Activated CD8-positive, alpha-beta memory T cell treated with anti-CD3 and anti-CD28 coated beads, Interleukin-2, amount 10 ng/mL, durations not matched to agents 7 days and 5 days (primary cell): ENCODE measurements around the gene DNAH7. TPM values are rescaled to one million over a fixed set of nuclear protein-coding genes. Genes with fewer than 3 reads are reported as not detected.
"Not testable (repeated sequence)": the region's sequence is repeated elsewhere in the genome, so short reads cannot be mapped to it uniquely, and the experiment has no call there.

ENCODE experiments used
- ATAC-seq: fragments of 150-1000 bp; cut with Tn5 transposase; one replicate; pipeline ENCODE4 v1.10.0; 2021; ENCODE audit warnings: moderate library complexity
- CTCF ChIA-PET: fragments of 350-600 bp; sonication (Branson Sonifier 250); formaldehyde crosslinking; loops from one replicate; lab custom pipeline; 2021; ENCODE audit warnings: antibody characterized with exemption; lab: Charles Lee
- DNase-seq: peaks from one replicate; pipeline ENCODE4 v3.0.0-alpha.2; 2020
- H3K27ac Mint-ChIP-seq: one replicate; pipeline ENCODE4 v1.8.0; 2021; ENCODE audit warnings: mild to moderate bottlenecking, mixed read lengths
- H3K27me3 Mint-ChIP-seq: one replicate; pipeline ENCODE4 v1.8.0; 2021; ENCODE audit warnings: mixed read lengths
- H3K36me3 Mint-ChIP-seq: one replicate; pipeline ENCODE4 v1.8.0; 2021; ENCODE audit warnings: mild to moderate bottlenecking, mixed read lengths
- H3K4me1 Mint-ChIP-seq: one replicate; pipeline ENCODE4 v1.8.0; 2021; ENCODE audit warnings: mixed read lengths
- H3K4me3 Mint-ChIP-seq: one replicate; pipeline ENCODE4 v1.8.0; 2021; ENCODE audit warnings: mild to moderate bottlenecking, moderate library complexity, mixed read lengths
- H3K9me3 Mint-ChIP-seq: one replicate; pipeline ENCODE4 v1.8.0; 2022; ENCODE audit warnings: low read depth, mixed read lengths
- total RNA-seq, 2 experiments: library from RNA; stranded (reverse); gene quantifications; one replicate each; pipeline ENCODE4 v1.2.3, GENCODE V29; 2021

Gene DNAH7
- total RNA-seq, 2 experiments from 2014 or later: 0.20 TPM; not detected in 1

DNA sequence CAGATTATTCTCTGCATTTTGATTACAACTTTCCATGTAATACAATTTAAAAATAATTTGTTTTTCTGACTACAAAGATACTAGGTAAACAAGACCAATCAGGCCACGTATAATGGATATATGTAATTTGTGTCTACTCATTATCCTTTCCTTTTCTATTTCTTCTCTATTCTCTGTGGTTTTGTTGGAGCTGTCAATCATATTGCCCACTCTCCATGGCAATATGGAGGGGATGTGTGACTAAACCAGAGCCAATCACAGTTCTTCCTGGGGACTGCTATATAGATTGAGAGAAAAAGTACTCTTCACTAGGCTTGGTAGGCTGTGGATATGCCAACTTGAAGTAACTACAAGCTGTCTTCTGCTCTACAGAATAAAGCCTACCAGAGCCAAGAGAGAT, 144.7 kb downstream of the DNAH7 start:
- no peaks in the 10 kb centered on the region for H3K9me3 Mint-ChIP-seq
- H3K27me3 Mint-ChIP-seq: no peaks in the 10 kb centered on the region
- H3K27ac Mint-ChIP-seq: no peak overlapping the region
- CTCF ChIA-PET: no interaction called here
- no peaks in the 10 kb centered on the region for H3K36me3 Mint-ChIP-seq
- H3K4me3 Mint-ChIP-seq: no peak overlapping the region
- ATAC-seq: no peak
- no peaks in the 10 kb centered on the region for H3K4me1 Mint-ChIP-seq
- no peak for DNase-seq

GRCh38 chr2:195917021-195917600, 151.5 kb downstream of the DNAH7 start:
- H3K4me3 Mint-ChIP-seq, CTCF ChIA-PET, H3K27me3 Mint-ChIP-seq, H3K9me3 Mint-ChIP-seq, H3K36me3 Mint-ChIP-seq, DNase-seq, ATAC-seq, H3K4me1 Mint-ChIP-seq, H3K27ac Mint-ChIP-seq: not testable (repeated sequence)

DNA sequence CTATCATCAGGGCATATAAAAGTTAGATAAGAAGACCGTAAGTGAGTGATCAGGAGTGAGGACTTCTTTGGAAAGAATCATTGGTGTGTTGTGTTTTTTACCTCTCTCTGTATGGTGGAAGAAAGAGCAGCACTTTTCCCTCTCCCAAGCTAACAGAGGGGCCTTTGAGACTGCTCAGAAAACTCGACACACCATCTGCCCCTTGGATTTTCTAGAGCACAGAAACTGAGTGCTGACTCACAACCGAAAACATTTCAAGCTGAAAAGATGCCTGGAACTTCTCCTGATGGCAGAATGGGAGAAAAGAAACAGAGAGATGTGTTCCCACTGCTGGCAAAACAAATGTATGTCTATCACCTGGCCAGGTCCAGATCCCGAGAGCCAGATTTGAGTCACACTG, 156.6 kb downstream of the DNAH7 start:
- H3K4me3 Mint-ChIP-seq: no peak overlapping the region
- no peaks in the 10 kb centered on the region for H3K4me1 Mint-ChIP-seq
- H3K9me3 Mint-ChIP-seq: peaks cover under 1% of the 10 kb centered on the region
- CTCF ChIA-PET: interaction anchor here (0.6 kb wide), 1 partner anchor 9 kb away, joined by 3 read pairs; no protein-coding TSS in a partner anchor
- no peak overlapping the region for H3K27ac Mint-ChIP-seq
- DNase-seq (no peak), ATAC-seq (no peak)
- H3K36me3 Mint-ChIP-seq: no peaks in the 10 kb centered on the region
- H3K27me3 Mint-ChIP-seq: peaks cover 3% of the 10 kb centered on the region

GRCh38 chr2:195910570-195910969, 158.1 kb downstream of the DNAH7 start:
- no peak overlapping the region for H3K27ac Mint-ChIP-seq
- no peaks in the 10 kb centered on the region for H3K36me3 Mint-ChIP-seq
- H3K27me3 Mint-ChIP-seq: peaks cover 3% of the 10 kb centered on the region
- DNase-seq (no peak), ATAC-seq (no peak)
- H3K9me3 Mint-ChIP-seq: no peaks in the 10 kb centered on the region
- H3K4me1 Mint-ChIP-seq: no peaks in the 10 kb centered on the region
- CTCF ChIA-PET: no interaction called here
- no peak overlapping the region for H3K4me3 Mint-ChIP-seq

GRCh38 chr2:195909926-195910325, 158.7 kb downstream of the DNAH7 start:
- CTCF ChIA-PET: no interaction called here
- H3K4me1 Mint-ChIP-seq: no peaks in the 10 kb centered on the region
- ATAC-seq: no peak
- no peaks in the 10 kb centered on the region for H3K36me3 Mint-ChIP-seq
- peaks cover 8% of the 10 kb centered on the region for H3K27me3 Mint-ChIP-seq
- no peak overlapping the region for H3K27ac Mint-ChIP-seq
- H3K4me3 Mint-ChIP-seq: no peak overlapping the region
- DNase-seq: no peak
- no peaks in the 10 kb centered on the region for H3K9me3 Mint-ChIP-seq

DNA sequence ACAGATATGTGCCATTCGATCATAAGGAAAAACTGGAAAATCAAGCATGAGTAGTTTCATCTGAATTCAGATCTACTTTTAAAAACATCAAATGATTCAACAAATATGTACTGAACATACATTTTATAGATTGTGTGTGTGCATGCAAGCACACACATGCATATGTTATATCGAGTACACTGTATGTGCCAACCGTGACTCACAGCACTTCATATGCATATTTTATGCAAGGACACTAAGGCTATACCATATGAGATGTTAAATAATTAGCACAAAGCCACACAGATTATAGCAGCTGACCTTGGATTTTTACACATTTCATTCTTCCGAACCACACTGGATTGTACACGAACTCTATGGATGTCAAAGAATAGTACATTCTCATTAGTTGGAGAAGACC, 161.2 kb downstream of the DNAH7 start:
- H3K36me3 Mint-ChIP-seq: no peaks in the 10 kb centered on the region
- no peak overlapping the region for H3K4me3 Mint-ChIP-seq
- H3K9me3 Mint-ChIP-seq: no peaks in the 10 kb centered on the region
- ATAC-seq (no peak), DNase-seq (no peak)
- CTCF ChIA-PET: no interaction called here
- H3K4me1 Mint-ChIP-seq: no peaks in the 10 kb centered on the region
- H3K27ac Mint-ChIP-seq: no peak overlapping the region
- peaks cover 6% of the 10 kb centered on the region for H3K27me3 Mint-ChIP-seq

DNA sequence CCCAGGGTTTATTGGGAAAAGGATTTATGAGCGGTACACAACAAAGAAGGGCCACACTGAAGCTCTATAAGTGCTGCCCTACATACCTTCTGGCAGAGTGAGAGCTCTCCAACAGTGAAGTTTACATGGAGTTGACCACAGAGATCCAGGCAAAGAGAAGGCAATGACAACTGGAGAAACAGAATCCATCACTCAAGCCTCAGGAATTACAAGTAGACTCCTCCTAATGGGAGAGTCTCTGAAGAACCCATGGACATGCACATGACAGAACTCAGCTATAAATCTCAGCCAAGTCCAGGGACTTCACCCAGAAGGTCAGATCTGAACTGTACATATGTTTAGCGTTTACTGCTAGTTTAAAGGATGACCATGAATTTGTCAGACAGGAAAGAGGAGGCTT, 164.7 kb downstream of the DNAH7 start:
- no peak for ATAC-seq
- Mint-ChIP-seq H3K4me3 (no peak overlapping the region), H3K36me3 (no peaks in the 10 kb centered on the region), H3K27me3 (peaks cover 6% of the 10 kb centered on the region), H3K9me3 (no peaks in the 10 kb centered on the region), H3K27ac (no peak overlapping the region), H3K4me1 (no peaks in the 10 kb centered on the region)
- no peak for DNase-seq
- CTCF ChIA-PET: interaction anchor here (1.3 kb wide), 1 partner anchor 8 kb away, joined by 3 read pairs; no protein-coding TSS in a partner anchor

GRCh38 chr2:195902857-195903256, 165.8 kb downstream of the DNAH7 start:
- Mint-ChIP-seq H3K4me1 (no peaks in the 10 kb centered on the region), H3K27ac (no peak overlapping the region), H3K4me3 (no peak overlapping the region), H3K36me3 (no peaks in the 10 kb centered on the region), H3K27me3 (peaks cover 8% of the 10 kb centered on the region), H3K9me3 (no peaks in the 10 kb centered on the region)
- CTCF ChIA-PET: interaction anchor here (1.3 kb wide), 1 partner anchor 9 kb away, joined by 3 read pairs; no protein-coding TSS in a partner anchor
- DNase-seq (no peak), ATAC-seq (no peak)

GRCh38 chr2:195899226-195899625, 169.4 kb downstream of the DNAH7 start:
- Mint-ChIP-seq H3K4me3 (no peak overlapping the region), H3K9me3 (no peaks in the 10 kb centered on the region), H3K36me3 (no peaks in the 10 kb centered on the region), H3K4me1 (no peaks in the 10 kb centered on the region), H3K27me3 (peaks cover 3% of the 10 kb centered on the region), H3K27ac (no peak overlapping the region)
- ATAC-seq (no peak), DNase-seq (no peak)
- CTCF ChIA-PET: no interaction called here

- no peaks in the 10 kb centered on the region for H3K9me3 Mint-ChIP-seq
- CTCF ChIA-PET: no interaction called here
- no peak overlapping the region for H3K27ac Mint-ChIP-seq
- H3K27me3 Mint-ChIP-seq: peaks cover 3% of the 10 kb centered on the region
- DNase-seq (no peak), ATAC-seq (no peak)
- no peaks in the 10 kb centered on the region for H3K36me3 Mint-ChIP-seq
- H3K4me1 Mint-ChIP-seq: no peaks in the 10 kb centered on the region
- no peak overlapping the region for H3K4me3 Mint-ChIP-seq
Measured at GRCh38 chr2:195898505-195899191, 170.0 kb downstream of the DNAH7 start.

GRCh38 chr2:195891081-195891480, 177.6 kb downstream of the DNAH7 start:
- Mint-ChIP-seq H3K27ac (no peak overlapping the region), H3K4me3 (no peak overlapping the region), H3K36me3 (no peaks in the 10 kb centered on the region), H3K27me3 (no peaks in the 10 kb centered on the region), H3K9me3 (no peaks in the 10 kb centered on the region), H3K4me1 (no peaks in the 10 kb centered on the region)
- DNase-seq (no peak), ATAC-seq (no peak)
- CTCF ChIA-PET: no interaction called here

DNA sequence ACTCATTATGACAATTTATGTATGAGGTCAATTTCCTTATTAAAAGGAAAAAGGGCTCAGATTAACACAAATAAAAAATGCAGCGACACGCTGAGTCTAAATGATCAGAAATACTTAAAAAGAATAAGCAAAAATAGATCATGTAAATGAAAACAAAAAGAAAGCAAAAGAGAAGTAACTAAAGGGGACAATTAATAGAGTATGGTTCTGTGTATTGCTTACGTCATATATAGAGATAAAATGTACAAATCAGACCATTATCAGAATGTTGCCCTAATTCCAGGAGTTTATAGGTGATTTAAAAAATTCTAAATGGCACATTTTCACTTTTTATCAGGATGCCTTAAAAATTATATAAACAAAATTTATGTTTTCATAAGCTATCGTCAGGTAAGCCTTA, 189.5 kb downstream of the DNAH7 start:
- H3K27me3 Mint-ChIP-seq: peaks cover 3% of the 10 kb centered on the region
- no peaks in the 10 kb centered on the region for H3K4me1 Mint-ChIP-seq
- no peak for DNase-seq
- no peaks in the 10 kb centered on the region for H3K36me3 Mint-ChIP-seq
- CTCF ChIA-PET: interaction anchor here (1.1 kb wide), 1 partner anchor 256 kb away, joined by 3 read pairs; no protein-coding TSS in a partner anchor
- no peaks in the 10 kb centered on the region for H3K9me3 Mint-ChIP-seq
- no peak for ATAC-seq
- H3K27ac Mint-ChIP-seq: no peak overlapping the region
- no peak overlapping the region for H3K4me3 Mint-ChIP-seq

DNA sequence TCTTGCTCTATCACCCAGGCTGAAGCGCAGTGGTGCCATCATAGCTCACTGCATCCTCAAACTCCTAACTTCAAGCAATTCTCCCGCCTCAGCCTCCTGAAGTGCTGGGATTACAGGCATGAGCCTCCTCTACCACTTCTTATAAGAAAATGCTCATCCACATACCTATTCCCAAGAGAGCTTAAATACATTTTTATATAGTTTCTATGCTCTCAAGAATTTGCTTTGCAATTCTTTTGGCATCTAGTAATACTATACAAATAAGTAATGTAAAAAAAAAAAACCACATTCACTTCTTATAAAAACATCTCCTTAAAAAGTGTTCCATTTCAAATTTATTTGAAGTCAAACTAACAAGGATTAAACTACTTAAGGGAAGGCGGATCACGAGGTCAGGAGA, 197.3 kb downstream of the DNAH7 start:
- ATAC-seq (no peak), DNase-seq (no peak)
- Mint-ChIP-seq H3K27ac (no peak overlapping the region), H3K27me3 (peaks cover 11% of the 10 kb centered on the region), H3K4me1 (no peaks in the 10 kb centered on the region), H3K36me3 (no peaks in the 10 kb centered on the region), H3K4me3 (no peak overlapping the region), H3K9me3 (no peaks in the 10 kb centered on the region)
- CTCF ChIA-PET: no interaction called here

- H3K36me3 Mint-ChIP-seq: no peaks in the 10 kb centered on the region
- no peak overlapping the region for H3K4me3 Mint-ChIP-seq
- H3K9me3 Mint-ChIP-seq: no peaks in the 10 kb centered on the region
- H3K27ac Mint-ChIP-seq: no peak overlapping the region
- H3K4me1 Mint-ChIP-seq: no peaks in the 10 kb centered on the region
- CTCF ChIA-PET: no interaction called here
- no peak for ATAC-seq
- DNase-seq: no peak
- peaks cover 5% of the 10 kb centered on the region for H3K27me3 Mint-ChIP-seq
Measured at GRCh38 chr2:195864316-195864715, 204.3 kb downstream of the DNAH7 start.
